Measurements from ENCODE around the gene SETD1A.
"Not testable (repeated sequence)": the region's sequence is repeated elsewhere in the genome, so short reads cannot be mapped to it uniquely, and the experiment has no call there.

Gene SETD1A

DNA sequence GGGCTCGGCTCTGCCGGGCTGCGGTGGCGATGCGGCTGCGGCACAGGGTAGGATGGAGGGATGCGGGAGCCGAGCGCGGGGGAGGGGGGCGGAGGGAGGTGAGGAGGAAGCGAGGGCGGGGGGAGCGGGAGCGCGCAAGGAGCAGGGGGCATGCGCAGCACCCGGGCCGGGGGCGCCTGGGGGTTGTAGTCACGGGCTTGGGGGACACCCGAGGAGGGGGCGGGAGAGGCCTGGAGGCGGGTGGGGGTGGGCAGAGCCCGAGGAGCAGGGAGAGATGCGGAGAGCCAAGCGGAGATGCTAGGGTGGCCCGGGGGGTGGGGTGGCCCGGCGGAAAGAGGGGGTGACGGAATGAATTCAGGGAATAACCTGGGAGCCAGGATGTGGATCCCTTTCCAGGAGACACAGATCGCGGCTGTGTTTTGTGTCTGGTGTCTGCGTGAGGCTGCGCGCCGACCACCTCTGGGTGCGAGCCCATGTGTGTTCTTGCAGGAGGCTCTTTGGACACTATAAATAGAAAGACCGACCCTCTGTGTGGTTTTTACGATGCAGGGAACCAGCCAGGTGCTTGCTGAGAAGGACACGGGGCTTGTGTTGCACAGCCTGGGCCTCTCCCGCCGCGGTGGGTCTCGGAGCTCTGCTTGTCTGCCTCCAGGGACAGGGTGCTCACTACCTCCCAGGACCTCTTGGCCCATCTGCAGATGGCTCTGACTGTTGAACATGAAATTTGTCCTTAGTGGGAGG is 53.2 kb downstream of the SETD1A start, which contains the start of gene STX1B:
TSS of gene STX1B (minus strand) at position 54 of the 741 bp plus-strand sequence. CDS start 242 bp downstream, outside the sequence.
- peaks cover 0 to 8% (median 3%) of the 10 kb centered on the region in 4 donors for H3K4me1 ChIP-seq
- TF ChIP-seq, protein P1, sequence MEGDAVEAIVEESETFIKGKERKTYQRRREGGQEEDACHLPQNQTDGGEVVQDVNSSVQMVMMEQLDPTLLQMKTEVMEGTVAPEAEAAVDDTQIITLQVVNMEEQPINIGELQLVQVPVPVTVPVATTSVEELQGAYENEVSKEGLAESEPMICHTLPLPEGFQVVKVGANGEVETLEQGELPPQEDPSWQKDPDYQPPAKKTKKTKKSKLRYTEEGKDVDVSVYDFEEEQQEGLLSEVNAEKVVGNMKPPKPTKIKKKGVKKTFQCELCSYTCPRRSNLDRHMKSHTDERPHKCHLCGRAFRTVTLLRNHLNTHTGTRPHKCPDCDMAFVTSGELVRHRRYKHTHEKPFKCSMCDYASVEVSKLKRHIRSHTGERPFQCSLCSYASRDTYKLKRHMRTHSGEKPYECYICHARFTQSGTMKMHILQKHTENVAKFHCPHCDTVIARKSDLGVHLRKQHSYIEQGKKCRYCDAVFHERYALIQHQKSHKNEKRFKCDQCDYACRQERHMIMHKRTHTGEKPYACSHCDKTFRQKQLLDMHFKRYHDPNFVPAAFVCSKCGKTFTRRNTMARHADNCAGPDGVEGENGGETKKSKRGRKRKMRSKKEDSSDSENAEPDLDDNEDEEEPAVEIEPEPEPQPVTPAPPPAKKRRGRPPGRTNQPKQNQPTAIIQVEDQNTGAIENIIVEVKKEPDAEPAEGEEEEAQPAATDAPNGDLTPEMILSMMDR (IDR thresholded peaks at IDR 0.05) = no peak
- H3K27ac ChIP-seq = no peak within 1 kb of the TSS
- intact Hi-C loops (cut with DNase I; ENCODE audit: low total_unique reads) = no loop called here
- no peaks in the 10 kb centered on the region for H3K9me3 ChIP-seq
- H3K36me3 ChIP-seq = no peaks in the 10 kb centered on the region
- peaks cover 3 to 74% of the 10 kb centered on the region in 2 donors for H3K27me3 ChIP-seq
- no peak within 1 kb of the TSS for H3K4me3 ChIP-seq
- no peak for DNase-seq

DNA sequence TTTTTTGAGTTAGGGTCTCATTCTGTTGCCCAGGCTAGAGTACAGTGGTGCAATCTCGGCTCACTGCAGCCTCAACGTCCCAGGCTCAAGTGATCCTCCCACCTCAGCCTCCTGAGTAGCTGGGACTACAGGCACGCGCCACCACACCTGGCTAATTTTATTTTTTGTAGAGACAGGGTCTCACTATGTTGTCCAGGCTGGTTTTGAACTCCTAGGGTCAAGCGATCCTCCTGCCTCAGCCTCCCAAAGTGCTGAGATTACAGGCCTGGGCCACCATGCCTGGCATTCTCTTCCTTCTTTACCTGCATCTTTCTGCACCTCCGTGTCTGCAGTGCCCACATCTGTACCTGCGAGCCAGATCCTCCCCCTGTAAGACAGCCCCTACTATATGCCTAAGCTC is 54.3 kb downstream of the SETD1A start:
- DNase-seq; H3K9me3 ChIP-seq; H3K36me3 ChIP-seq; H3K4me3 ChIP-seq; intact Hi-C loops (cut with DNase I; ENCODE audit: low total_unique reads); H3K4me1 ChIP-seq; H3K27ac ChIP-seq: not testable (repeated sequence)
- peaks cover 3 to 67% of the 10 kb centered on the region in 2 donors for H3K27me3 ChIP-seq

DNA sequence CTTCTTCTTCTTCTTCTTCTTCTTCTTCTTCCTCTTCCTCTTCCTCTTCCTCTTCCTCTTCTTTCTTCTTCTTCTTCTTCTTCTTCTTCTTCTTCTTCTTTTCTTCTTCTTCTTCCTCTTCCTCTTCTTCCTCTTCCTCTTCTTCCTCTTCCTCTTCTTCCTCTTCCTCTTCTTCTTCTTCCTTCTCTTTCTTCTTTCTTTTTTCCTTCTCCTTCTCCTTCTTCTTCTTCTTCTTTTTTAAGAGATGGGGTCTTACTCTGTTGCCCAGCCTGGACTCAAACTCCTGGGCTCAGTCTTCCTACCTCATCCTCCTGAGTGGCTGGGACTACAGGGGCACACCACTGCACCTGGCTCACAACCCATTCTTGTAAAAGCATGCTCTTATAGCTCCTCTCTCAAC is 55.7 kb downstream of the SETD1A start:
- H3K9me3 ChIP-seq; intact Hi-C loops (cut with DNase I; ENCODE audit: low total_unique reads); DNase-seq; H3K4me1 ChIP-seq; H3K27ac ChIP-seq; H3K36me3 ChIP-seq; H3K4me3 ChIP-seq: not testable (repeated sequence)
- H3K27me3 ChIP-seq = peaks cover 3 to 60% of the 10 kb centered on the region in 2 donors

DNA sequence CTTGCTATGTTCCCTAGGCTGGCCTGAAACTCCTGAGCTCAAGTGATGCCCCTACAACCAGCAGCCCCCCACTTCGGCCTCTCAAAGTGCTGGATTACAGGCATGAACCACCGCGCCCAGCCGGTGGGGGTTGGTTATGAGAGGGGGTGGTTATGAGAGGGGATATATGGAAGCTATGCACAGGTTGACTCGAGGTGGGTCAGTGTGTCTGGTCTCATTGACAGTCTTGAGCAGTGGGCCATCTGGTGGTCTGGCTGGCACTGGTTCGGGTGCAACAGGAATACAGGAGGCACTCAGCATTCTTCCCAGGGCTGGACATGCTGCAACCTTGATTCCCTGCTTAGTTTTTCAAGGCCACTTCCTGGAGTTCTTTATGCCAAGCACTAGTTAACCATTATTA is 58.5 kb downstream of the SETD1A start:
- H3K9me3 ChIP-seq = no peaks in the 10 kb centered on the region
- DNase-seq = no peak
- TF ChIP-seq, protein P1 (IDR thresholded peaks at IDR 0.05) = no peak
- H3K27ac ChIP-seq = no peak overlapping the region
- intact Hi-C loops (cut with DNase I; ENCODE audit: low total_unique reads) = no loop called here
- H3K36me3 ChIP-seq = no peaks in the 10 kb centered on the region
- no peak overlapping the region for H3K4me3 ChIP-seq
- H3K27me3 ChIP-seq = peaks cover 3 to 34% of the 10 kb centered on the region in 2 donors
- peaks cover 0 to under 1% (median 0%) of the 10 kb centered on the region in 4 donors for H3K4me1 ChIP-seq

DNA sequence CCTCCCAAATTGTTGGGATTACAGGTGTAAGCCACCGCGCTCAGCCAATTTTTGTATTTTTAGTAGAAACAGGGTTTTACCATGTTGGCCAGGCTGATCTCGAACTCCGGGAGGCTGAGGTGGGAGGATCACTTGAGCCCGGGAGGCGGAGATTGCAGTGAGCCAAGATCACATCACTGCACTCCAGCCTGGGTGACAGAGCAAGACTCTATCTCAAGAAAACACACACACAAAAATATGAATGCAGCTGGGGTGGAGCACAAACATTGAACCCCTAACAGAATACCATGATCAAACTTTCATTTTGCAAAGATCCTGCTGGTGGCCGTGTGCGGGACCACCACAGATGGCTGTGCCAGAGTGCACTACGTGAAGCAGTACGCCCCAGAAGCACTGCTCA is 60.2 kb downstream of the SETD1A start:
- H3K36me3 ChIP-seq; H3K4me3 ChIP-seq; intact Hi-C loops (cut with DNase I; ENCODE audit: low total_unique reads); H3K9me3 ChIP-seq; H3K27ac ChIP-seq; DNase-seq; H3K4me1 ChIP-seq: not testable (repeated sequence)
- peaks cover 0 to 17% of the 10 kb centered on the region in 2 donors for H3K27me3 ChIP-seq

DNA sequence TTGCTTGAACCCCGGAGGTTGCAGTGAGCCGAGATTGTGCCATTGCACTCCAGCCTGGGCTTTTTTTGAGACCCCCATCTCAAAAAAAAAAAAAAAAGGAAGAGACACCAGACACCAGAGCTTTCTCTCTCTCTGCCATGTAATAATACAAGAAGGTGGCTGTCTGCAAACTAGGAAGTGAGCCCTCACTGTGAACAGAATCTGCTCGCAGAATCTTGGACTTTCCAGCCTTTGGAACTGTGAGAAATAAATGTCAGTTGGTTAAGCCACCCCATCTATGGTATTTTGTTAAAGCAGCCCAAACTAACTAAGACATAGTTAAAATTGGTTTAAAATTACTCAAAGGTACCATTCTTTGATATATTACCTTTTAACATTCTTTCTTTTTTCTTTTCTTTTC is 63.0 kb downstream of the SETD1A start:
- Histone ChIP-seq H3K36me3 (no peaks in the 10 kb centered on the region), H3K27me3 (peaks cover 0 to 6% of the 10 kb centered on the region in 2 donors), H3K27ac (no peak overlapping the region), H3K4me1 (no peaks in the 10 kb centered on the region), H3K4me3 (no peak overlapping the region), H3K9me3 (no peaks in the 10 kb centered on the region)
- intact Hi-C loops (cut with DNase I; ENCODE audit: low total_unique reads) = no loop called here
- no peak for DNase-seq
- TF ChIP-seq, protein P1 (IDR thresholded peaks at IDR 0.05) = no peak

DNA sequence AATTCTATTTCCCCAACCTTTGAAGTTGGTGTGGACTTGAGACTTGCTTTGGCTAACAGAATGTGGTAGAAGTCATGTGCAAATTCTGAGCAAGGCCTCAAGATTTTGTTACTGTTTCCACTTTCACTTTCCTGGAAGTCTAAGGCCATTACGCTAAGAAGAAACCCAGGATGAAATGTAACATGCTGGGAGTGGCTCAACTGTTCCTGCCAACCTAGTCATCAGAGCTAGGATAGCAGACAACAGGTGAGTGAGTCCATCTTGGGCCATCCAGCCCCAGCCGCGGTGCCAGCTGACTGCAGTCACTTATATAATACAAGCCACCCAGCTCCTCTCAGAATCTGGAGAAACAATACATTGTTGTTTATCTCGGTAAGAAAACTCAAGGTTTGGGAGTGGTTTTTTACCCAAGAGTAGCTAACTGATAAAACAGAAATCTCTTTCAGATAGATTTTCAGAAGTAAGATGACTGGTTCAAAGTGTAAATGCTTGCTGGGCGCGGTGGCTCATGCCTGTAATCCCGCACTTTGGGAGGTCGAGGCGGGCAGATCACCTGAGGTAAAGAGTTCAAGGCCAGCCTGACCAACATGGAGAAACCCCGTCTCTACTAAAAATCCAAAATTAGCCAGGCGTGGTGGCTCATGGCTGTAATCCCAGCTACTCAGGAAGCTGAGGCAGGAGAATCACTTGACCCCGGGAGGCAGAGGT is 65.1 kb downstream of the SETD1A start:
- no peak overlapping the region for H3K4me3 ChIP-seq
- no peaks in the 10 kb centered on the region for H3K4me1 ChIP-seq
- no peaks in the 10 kb centered on the region for H3K36me3 ChIP-seq
- H3K27ac ChIP-seq = no peak overlapping the region
- no peak for DNase-seq
- intact Hi-C loops (cut with DNase I; ENCODE audit: low total_unique reads) = no loop called here
- TF ChIP-seq, protein P1 (IDR thresholded peaks at IDR 0.05) = no peak
- H3K9me3 ChIP-seq = no peaks in the 10 kb centered on the region
- H3K27me3 ChIP-seq = no peaks in the 10 kb centered on the region

Data from tibial artery (tissue), 4 donors.